GM23338 (cell line): ENCODE results near the gene FARP1. TPM values are rescaled to one million over a fixed set of nuclear protein-coding genes. Genes with fewer than 3 reads are reported as not detected.
A peak's percentile ranks its signal among the peaks of the same experiment; 100 is the strongest.

Experiments
- ATAC-seq: fragments of 200-7000 bp; cut with Tn5 transposase; 3 replicates; pipeline ENCODE4 v1.9.1; 2020
- DNase-seq: peaks from one replicate; pipeline ENCODE4 v3.0.0-alpha.2; 2015; ENCODE audit warnings: low spot score
- H2AFZ ChIP-seq: fragments of 200-600 bp; sonication (generic); 2 replicates; pipeline ENCODE4 v1.8.0; 2016; ENCODE audit warnings: antibody characterized with exemption, mild to moderate bottlenecking, moderate library complexity
- H3F3A ChIP-seq: fragments of 200-600 bp; sonication (generic); replicated peaks from 2 replicates; pipeline ENCODE4 v1.8.0; 2017; ENCODE audit warnings: antibody characterized with exemption, mixed run types, low read depth
- H3K27ac ChIP-seq: fragments of 200-600 bp; sonication (generic); 2 replicates; pipeline ENCODE4 v1.6.1; 2016; ENCODE audit warnings: low read depth
- H3K27me3 ChIP-seq: fragments of 200-600 bp; sonication (generic); 2 replicates; pipeline ENCODE4 v1.8.0; 2016; ENCODE audit warnings: mild to moderate bottlenecking, mixed run types, moderate library complexity; ENCODE audit not compliant: insufficient read depth
- H3K36me3 ChIP-seq: fragments of 200-600 bp; sonication (generic); 2 replicates; pipeline ENCODE4 v1.8.0; 2016; ENCODE audit warnings: mild to moderate bottlenecking; ENCODE audit not compliant: insufficient read depth
- H3K4me1 ChIP-seq: fragments of 200-600 bp; sonication (generic); 2 replicates; pipeline ENCODE4 v1.8.0; 2016; ENCODE audit warnings: mild to moderate bottlenecking, moderate library complexity; ENCODE audit not compliant: insufficient read depth
- H3K4me2 ChIP-seq: fragments of 200-600 bp; sonication (generic); 2 replicates; pipeline ENCODE4 v1.7.1; 2017; ENCODE audit warnings: mixed run types
- H3K4me3 ChIP-seq: fragments of 200-600 bp; sonication (generic); 2 replicates; pipeline ENCODE4 v1.6.1; 2016; ENCODE audit warnings: mixed run types
- H3K79me2 ChIP-seq: fragments of 200-600 bp; sonication (generic); replicated peaks from 2 replicates; pipeline ENCODE4 v1.8.0; 2017; ENCODE audit warnings: mild to moderate bottlenecking; ENCODE audit not compliant: insufficient read depth
- H3K9me2 ChIP-seq: fragments of 200-600 bp; sonication (generic); 2 replicates; pipeline ENCODE4 v1.8.0; 2017; ENCODE audit not compliant: insufficient read depth
- H4K20me1 ChIP-seq: fragments of 200-600 bp; sonication (generic); replicated peaks from 2 replicates; pipeline ENCODE4 v1.8.0; 2017; ENCODE audit warnings: mild to moderate bottlenecking; ENCODE audit not compliant: insufficient read depth
- H3K27ac Mint-ChIP-seq: 2 replicates; pipeline ENCODE4 v1.8.0; 2020; ENCODE audit warnings: inconsistent platforms, mild to moderate bottlenecking, moderate library complexity, mixed read lengths
- H3K27me3 Mint-ChIP-seq: 3 replicates; pipeline ENCODE4 v1.8.0; 2022; ENCODE audit warnings: low read depth, mild to moderate bottlenecking, moderate library complexity, mixed read lengths, inconsistent platforms; ENCODE audit not compliant: insufficient read depth, poor library complexity
- H3K36me3 Mint-ChIP-seq: 3 replicates; pipeline ENCODE4 v1.8.0; 2021; ENCODE audit warnings: low read depth, mild to moderate bottlenecking, inconsistent platforms, moderate library complexity, mixed read lengths
- H3K4me1 Mint-ChIP-seq: 3 replicates; pipeline ENCODE4 v1.8.0; 2020; ENCODE audit warnings: mild to moderate bottlenecking, inconsistent platforms, mixed read lengths
- H3K4me3 Mint-ChIP-seq: 3 replicates; pipeline ENCODE4 v1.8.0; 2021; ENCODE audit warnings: moderate library complexity, mild to moderate bottlenecking, inconsistent platforms, mixed read lengths
- H3K9me3 Mint-ChIP-seq: 3 replicates; pipeline ENCODE4 v1.8.0; 2020; ENCODE audit warnings: moderate library complexity, mild to moderate bottlenecking, inconsistent platforms, mixed read lengths
- CREB1 ChIP-seq: fragments of 250-450 bp; sonication (Bioruptor Pico); IDR thresholded peaks from 2 replicates; pipeline ENCODE4 v1.5.0; 2020; ENCODE audit warnings: low read depth, mild to moderate bottlenecking, moderate library complexity
- ETS1 ChIP-seq: IDR thresholded peaks from 2 replicates; pipeline ENCODE4 v1.6.1; 2016; ENCODE audit warnings: antibody characterized with exemption
- EZH2 ChIP-seq: fragments of 200-600 bp; sonication (generic); IDR thresholded peaks from one replicate; pipeline ENCODE4 v1.8.0; 2017; ENCODE audit warnings: antibody characterized with exemption, mild to moderate bottlenecking, low read depth; ENCODE audit not compliant: unreplicated experiment
- EZH2phosphoT487 ChIP-seq: fragments of 200-600 bp; sonication (generic); IDR thresholded peaks from one replicate; pipeline ENCODE4 v1.8.1; 2018; ENCODE audit warnings: antibody characterized with exemption; ENCODE audit not compliant: unreplicated experiment
- JUNB ChIP-seq: IDR thresholded peaks from one replicate; pipeline ENCODE4 v1.6.1; 2016; ENCODE audit warnings: antibody characterized with exemption; ENCODE audit not compliant: unreplicated experiment
- NANOG ChIP-seq: IDR thresholded peaks from 2 replicates; pipeline ENCODE4 v1.6.1; 2016; ENCODE audit warnings: antibody characterized with exemption, borderline replicate concordance
- POLR2AphosphoS5 ChIP-seq: IDR thresholded peaks from 2 replicates; pipeline ENCODE4 v1.6.1; 2016; ENCODE audit warnings: antibody characterized with exemption, low read depth
- REST ChIP-seq: IDR thresholded peaks from one replicate; pipeline ENCODE4 v1.6.1; 2018; ENCODE audit warnings: antibody characterized with exemption; ENCODE audit not compliant: unreplicated experiment
- ZNF114 ChIP-seq: fragments of 250-450 bp; sonication (Bioruptor Pico); IDR thresholded peaks from 2 replicates; pipeline ENCODE4 v1.5.0; 2020; ENCODE audit warnings: mild to moderate bottlenecking, moderate library complexity
- ZNF331 ChIP-seq: fragments of 250-450 bp; sonication (Bioruptor Pico); IDR thresholded peaks from 2 replicates; pipeline ENCODE4 v1.5.0; 2020; ENCODE audit warnings: low read depth, mild to moderate bottlenecking, moderate library complexity
- ZNF462 ChIP-seq: fragments of 250-450 bp; sonication (Bioruptor Pico); IDR thresholded peaks from 2 replicates; pipeline ENCODE4 v1.5.0; 2020; ENCODE audit warnings: mild to moderate bottlenecking, moderate library complexity
- polyA plus RNA-seq: library from polyadenylated mRNA; unstranded; fragments of >200 nt; fragmentation: Nextera tagmentation; extraction: Ambion mirVana; gene quantifications from 2 replicates; pipeline ENCODE4 v1.2.1, GENCODE V29; 2016
- total RNA-seq: library from RNA; depleted of rRNA; stranded (reverse); fragments of >200 nt; shearing (Covaris generic); gene quantifications from 2 replicates; pipeline ENCODE4 v1.2.3, GENCODE V29; 2014

Gene FARP1
- total and polyA plus RNA-seq, 2 experiments from 2014 or later, result 53.6 to 82.5 TPM

- TF ChIP-seq ZNF331 (CRISPR knock-in tag), result no peak
These were observed 169.7 kb downstream of the FARP1 start (continued) for GRCh38 chr13:98312606-98313005.

- no peaks in the 10 kb centered on the region for H3F3A ChIP-seq
- DNase-seq (no peak), ATAC-seq (no peak)
- H3K4me1 ChIP-seq, result peaks cover 21% of the 10 kb centered on the region; the same call in 1 of the 2 replicates
- H3K9me3 Mint-ChIP-seq, result no peaks in the 10 kb centered on the region; the same call in 1 of the 3 replicates
- H3K27me3 ChIP-seq, result no peaks in the 10 kb centered on the region
- H3K27me3 Mint-ChIP-seq, result peaks cover 10% of the 10 kb centered on the region
- peak overlapping the region; percentile 47 for H3K27ac Mint-ChIP-seq
- no peak overlapping the region for H2AFZ ChIP-seq
- peaks cover 4% of the 10 kb centered on the region; the same call in 2 of the 3 replicates for H3K36me3 Mint-ChIP-seq
- no peaks in the 10 kb centered on the region for H3K36me3 ChIP-seq
- no peak overlapping the region for H3K4me2 ChIP-seq
- H3K4me3 Mint-ChIP-seq, result no peak overlapping the region
- H4K20me1 ChIP-seq, result no peaks in the 10 kb centered on the region; the same call in 1 of the 2 replicates
- peaks cover 42% of the 10 kb centered on the region for H3K4me1 Mint-ChIP-seq
- H3K79me2 ChIP-seq, result peaks cover 15% of the 10 kb centered on the region
- H3K9me2 ChIP-seq, result no peaks in the 10 kb centered on the region
- H3K27ac ChIP-seq, result peak overlapping the region; percentile 63; the same call in 1 of the 2 replicates
- no peak overlapping the region for H3K4me3 ChIP-seq
- TF ChIP-seq CREB1 (CRISPR knock-in tag), result no peak
- no peak for TF ChIP-seq ETS1
- TF ChIP-seq ZNF462 (CRISPR knock-in tag), result no peak
- no peak for TF ChIP-seq NANOG
- TF ChIP-seq EZH2, result no peak
- no peak for TF ChIP-seq ZNF331 (CRISPR knock-in tag)
- no peak for TF ChIP-seq REST
- TF ChIP-seq ZNF114 (CRISPR knock-in tag), result no peak
- no peak for TF ChIP-seq JUNB
- TF ChIP-seq POLR2AphosphoS5, result no peak
- TF ChIP-seq EZH2phosphoT487, result no peak
These were observed 170.4 kb downstream of the FARP1 start for GRCh38 chr13:98313023-98313921.
